Left colon (tissue), 2 donors: ENCODE measurements around the gene NSG1. TPM values are rescaled to one million over a fixed set of nuclear protein-coding genes. Genes with fewer than 3 reads are reported as not detected.
A peak's percentile ranks its signal among the peaks of the same experiment; 100 is the strongest.

Experiments used
- ATAC-seq: fragments of 200-7000 bp; cut with Tn5 transposase; one replicate; pipeline ENCODE4 v1.9.1; 2020; ENCODE audit warnings: mild to moderate bottlenecking, moderate library complexity
- DNase-seq, 2 donors: peaks; one replicate each; pipeline ENCODE4 v3.0.0-alpha.2; 2020
- intact Hi-C, 2 donors: fragments of 100-400 bp; cut with DNase I in 1 of 2; cut with micrococcal nuclease in 1 of 2; formaldehyde crosslinking; loops; one replicate each; pipeline versions ENCODE4 v1.11.2 to v1.14.0; 2022; cut with DNase I, micrococcal nuclease
- total RNA-seq, 2 donors: library from RNA; stranded (reverse); fragmentation: NEBNext Ultra II Directional; extraction: Animal tissue kit (Norgen Biotek cat#: 25700); gene quantifications; one replicate each; pipeline ENCODE4 v1.2.1, GENCODE V29; 2021
- donor health status: DM: no; HTN: no; CAD: no.
- donor health status: DM: yes; HTN: yes; CAD: no.

The NSG1 gene
- total RNA-seq, 2 donors from 2014 or later: 2.6 to 3.0 TPM

GRCh38 chr4:4391866-4392265 lies 5.0 kb downstream of the NSG1 start:
- intact Hi-C loops: no loop called here
- ATAC-seq (no peak), DNase-seq (no peak)

GRCh38 chr4:4392501-4393183 lies 5.7 kb downstream of the NSG1 start:
- intact Hi-C loops: no loop called here
- DNase-seq: no peak
- no peak for ATAC-seq

DNA sequence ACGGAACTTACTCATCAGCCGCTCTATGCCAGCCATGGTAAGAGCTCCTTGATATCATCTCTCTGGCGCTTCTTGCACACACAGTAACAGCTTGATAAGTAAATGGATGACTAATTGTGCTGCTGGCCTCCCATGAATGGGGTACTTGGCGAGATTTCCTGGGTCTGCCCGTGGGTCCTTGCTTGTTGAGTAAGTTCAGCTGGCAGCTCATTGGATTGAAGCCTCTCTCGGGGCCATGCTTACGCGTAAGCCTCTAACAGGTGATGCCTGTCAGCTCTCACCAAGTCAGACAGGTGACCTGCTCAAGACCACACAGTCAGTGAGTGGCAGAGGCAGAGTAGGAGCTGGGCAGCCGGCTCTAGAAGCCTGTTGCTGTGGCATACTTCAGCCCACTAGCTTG lies 7.7 kb downstream of the NSG1 start:
- no peak for ATAC-seq
- intact Hi-C loops: no loop called here
- DNase-seq: no peak

GRCh38 chr4:4395371-4395770 lies 8.5 kb downstream of the NSG1 start:
- intact Hi-C loops: no loop called here
- ATAC-seq: no peak
- no peak for DNase-seq

- no peak for DNase-seq
- no peak for ATAC-seq
- intact Hi-C loops: no loop called here
Observed at GRCh38 chr4:4395849-4396627, 9.1 kb downstream of the NSG1 start.

DNA sequence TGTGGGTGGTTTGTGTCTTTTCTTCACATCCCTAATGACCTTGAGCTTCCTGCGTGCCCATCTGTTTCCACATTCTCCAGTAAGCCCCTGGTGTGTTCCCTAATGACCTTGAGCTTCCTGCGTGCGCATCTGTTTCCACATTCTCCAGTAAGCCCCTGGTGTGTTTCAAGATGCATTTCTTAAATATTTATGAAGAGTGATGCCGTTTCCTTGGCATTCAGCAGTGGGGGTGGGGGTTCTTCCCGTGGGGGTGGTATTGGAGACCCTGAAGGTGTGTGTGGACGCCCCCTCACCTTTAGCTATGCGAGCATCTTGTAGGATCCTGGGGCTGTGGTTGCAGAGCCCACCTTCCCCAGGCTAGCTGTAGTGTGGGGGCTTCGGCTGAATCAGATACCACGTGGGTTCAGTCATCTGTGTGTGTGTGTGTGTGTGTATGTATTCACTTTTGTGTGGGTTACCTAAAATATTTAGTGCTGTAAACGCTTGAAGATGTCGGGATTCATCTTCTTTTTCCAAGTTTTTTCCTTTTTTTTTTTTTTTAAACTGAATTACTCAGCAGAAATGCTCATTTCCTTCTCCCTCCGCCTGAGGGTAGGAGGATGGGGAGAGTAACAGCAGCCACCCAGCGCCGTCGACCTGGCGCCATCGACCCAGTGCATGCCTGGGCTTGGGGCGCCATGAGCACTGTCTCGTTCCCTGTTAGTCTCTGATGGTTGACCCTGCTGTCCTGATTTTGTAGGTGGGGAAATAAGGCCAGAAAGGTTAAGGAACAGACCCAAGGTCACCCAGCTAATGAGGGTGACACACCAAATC lies 9.9 kb downstream of the NSG1 start:
- intact Hi-C loops: no loop called here

GRCh38 chr4:4397441-4397819 lies 10.5 kb downstream of the NSG1 start:
- intact Hi-C loops: no loop called here
- no peak for ATAC-seq
- no peak for DNase-seq

More for the DNA sequence above, 9.9 kb downstream of the NSG1 start:
- DNase-seq (no peak), ATAC-seq (no peak)

GRCh38 chr4:4398430-4398829 lies 11.5 kb downstream of the NSG1 start:
- intact Hi-C loops: no loop called here
- ATAC-seq: no peak
- DNase-seq: no peak

- intact Hi-C loops: no loop called here
- ATAC-seq: no peak
Observed at GRCh38 chr4:4401036-4401435, 14.1 kb downstream of the NSG1 start.

GRCh38 chr4:4402966-4403365 lies 16.1 kb downstream of the NSG1 start:
- intact Hi-C loops: no loop called here
- DNase-seq (no peak), ATAC-seq (no peak)

More at GRCh38 chr4:4401036-4401435, 14.1 kb downstream of the NSG1 start:
- DNase-seq: no peak

DNA sequence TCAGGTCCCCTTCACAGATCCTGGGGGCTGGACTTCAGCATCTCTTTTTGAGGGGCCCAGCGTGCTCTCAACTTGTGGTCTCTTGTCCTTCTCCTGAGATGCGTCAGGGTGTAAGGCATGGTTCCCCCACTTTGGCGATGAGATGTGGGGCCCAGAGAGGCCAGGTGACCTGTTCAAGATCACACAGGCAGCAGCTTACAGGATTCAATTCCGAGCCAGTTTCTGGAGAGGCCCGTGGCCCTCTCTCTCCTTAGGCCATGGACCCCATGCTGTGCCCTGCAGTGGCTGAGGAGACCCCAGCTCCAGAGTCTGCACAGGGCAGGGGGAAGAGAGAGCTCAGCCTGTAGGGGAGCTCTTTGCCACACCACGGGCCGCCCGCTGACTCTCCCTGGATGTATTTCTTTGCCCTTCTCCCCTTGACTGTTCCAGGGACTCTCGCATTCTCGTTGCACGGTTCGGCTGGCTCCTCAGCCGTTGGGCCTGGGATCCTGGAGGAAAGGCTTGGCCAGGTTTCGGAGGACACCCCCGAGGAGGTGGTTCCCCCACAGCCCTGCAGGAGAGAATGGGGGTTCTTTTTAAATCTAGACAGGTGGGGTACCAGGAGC lies 18.6 kb downstream of the NSG1 start:
- ATAC-seq: no peak
- DNase-seq: no peak
- intact Hi-C loops: no loop called here

GRCh38 chr4:4406455-4407298 lies 19.8 kb downstream of the NSG1 start:
- DNase-seq: no peak
- intact Hi-C loops: no loop called here
- peak; percentile 11 for ATAC-seq

GRCh38 chr4:4407299-4408131 lies 20.6 kb downstream of the NSG1 start:
- ATAC-seq: no peak
- intact Hi-C loops: no loop called here
- DNase-seq: no peak

DNA sequence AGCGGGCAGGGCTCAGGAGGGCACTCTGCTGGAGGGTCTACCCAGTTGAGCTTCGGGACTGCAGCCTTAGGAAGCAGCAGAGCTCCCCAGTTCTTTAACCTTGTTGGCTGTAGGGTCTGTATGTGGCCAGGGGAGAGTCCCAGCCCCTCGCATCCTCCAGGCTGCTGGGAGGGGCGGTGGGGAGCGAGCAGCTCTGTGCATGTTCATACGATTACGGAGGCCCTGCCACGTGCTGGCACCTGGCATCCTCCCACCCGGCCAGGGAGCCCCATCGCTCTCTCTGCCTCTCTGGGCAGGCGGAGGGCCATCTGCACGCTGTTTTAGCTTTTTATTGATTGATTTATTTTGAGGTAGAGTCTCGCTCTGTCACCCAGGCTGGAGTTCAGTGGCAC lies 21.2 kb downstream of the NSG1 start:
- ATAC-seq: no peak
- intact Hi-C loops: no loop called here
- DNase-seq: no peak

GRCh38 chr4:4408576-4409335 lies 21.9 kb downstream of the NSG1 start:
- ATAC-seq (no peak), DNase-seq (no peak)
- intact Hi-C loops: no loop called here

- DNase-seq: no peak
- ATAC-seq: no peak
- intact Hi-C loops: no loop called here
Observed at GRCh38 chr4:4409416-4410115, 22.7 kb downstream of the NSG1 start.
